Endothelial cell of umbilical vein (primary cell): ENCODE measurements around the gene SHISA3.

Experiments used
- CTCF ChIP-seq, 2 donors: IDR thresholded peaks; 1 replicate in 1 of 2; 2 replicates in 1 of 2; pipeline ENCODE4 v1.5.1; 2011; ENCODE audit warnings: low read length in 2 of 2, mild to moderate bottlenecking in 2 of 2, moderate library complexity in 2 of 2, control low read depth in 1 of 2, inconsistent platforms in 1 of 2, low read depth in 1 of 2; ENCODE audit not compliant: insufficient read depth in 1 of 2; ENCODE audit errors: extremely low read depth in 1 of 2
- POLR2A ChIP-seq: IDR thresholded peaks from 2 replicates; pipeline ENCODE4 v1.6.1; 2012; ENCODE audit warnings: low read depth, mild to moderate bottlenecking, control low read depth, low read length

GRCh38 chr4:42412251-42412650 is 15.0 kb downstream of the SHISA3 start:
- TF ChIP-seq CTCF (IDR thresholded peaks at IDR 0.05; ENCODE audit: extremely low read depth in 1 of 2, insufficient read depth in 1 of 2, low read depth in 1 of 2, low read length in 2 of 2) (no peak), POLR2A (no peak)
